NCI-H446 treated with DMSO at 0.1 percent for 48 hours (cell line): ENCODE data around the gene ADAMTS15.

Experiments
- DNase-seq: peaks from one replicate; lab custom pipeline; 2025; lab: John Stamatoyannopoulos, UW

Gene ADAMTS15

DNA sequence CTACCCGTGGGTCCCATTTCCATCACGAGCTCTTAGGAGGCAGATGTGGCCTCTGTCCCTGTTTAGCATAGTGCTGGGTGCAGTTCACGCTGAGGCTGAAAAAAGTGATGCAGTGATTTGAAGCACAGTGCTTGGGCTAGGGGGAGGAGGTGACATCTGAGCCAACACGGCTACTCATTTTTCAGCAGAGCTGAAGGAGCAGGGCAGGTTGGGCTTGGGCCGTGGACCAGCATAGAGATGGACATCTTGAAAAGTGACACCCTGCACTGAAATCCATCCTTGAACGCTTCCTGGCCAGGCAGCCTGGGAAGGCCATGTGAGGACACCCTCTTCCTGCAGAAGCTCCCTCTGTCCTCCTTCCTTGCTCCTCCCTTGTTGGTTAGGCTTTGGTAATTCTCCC lies 66.4 kb downstream of the ADAMTS15 start:
- no peak for DNase-seq

DNA sequence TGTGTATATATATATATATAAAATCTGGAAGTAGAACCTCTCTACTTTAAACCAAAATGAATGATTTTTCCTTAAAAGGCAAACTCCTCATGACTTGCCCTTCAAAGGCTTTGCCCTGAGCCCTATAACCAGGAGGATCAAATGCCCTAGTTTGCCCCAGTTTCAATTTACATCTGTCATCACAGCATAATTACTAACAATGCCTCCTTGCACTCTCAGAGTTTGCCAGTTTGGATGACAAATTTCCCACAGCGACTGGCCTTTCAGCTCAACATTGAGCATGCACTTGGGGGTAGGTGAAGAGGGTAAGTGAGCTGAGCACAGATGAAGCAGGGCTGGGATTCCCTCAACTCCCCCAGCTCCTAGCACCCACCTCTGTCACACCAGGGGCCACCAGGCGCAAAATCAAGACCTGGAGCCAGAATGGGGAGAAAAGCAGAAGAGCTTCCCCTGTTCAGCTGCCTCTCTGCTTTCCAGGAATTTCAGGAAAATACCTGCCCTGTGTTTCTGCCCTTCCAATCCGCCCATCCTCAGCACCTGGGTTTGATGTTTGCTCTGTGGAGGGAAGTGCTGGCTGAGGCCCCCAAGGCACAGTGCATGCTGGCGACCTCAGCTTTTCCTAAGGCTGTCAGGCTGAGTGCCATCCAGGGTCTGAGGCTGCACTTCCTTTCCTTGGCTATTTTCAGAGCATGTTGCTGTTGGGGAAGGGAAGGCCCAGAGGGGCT lies 67.5 kb downstream of the ADAMTS15 start:
- DNase-seq = no peak

DNA sequence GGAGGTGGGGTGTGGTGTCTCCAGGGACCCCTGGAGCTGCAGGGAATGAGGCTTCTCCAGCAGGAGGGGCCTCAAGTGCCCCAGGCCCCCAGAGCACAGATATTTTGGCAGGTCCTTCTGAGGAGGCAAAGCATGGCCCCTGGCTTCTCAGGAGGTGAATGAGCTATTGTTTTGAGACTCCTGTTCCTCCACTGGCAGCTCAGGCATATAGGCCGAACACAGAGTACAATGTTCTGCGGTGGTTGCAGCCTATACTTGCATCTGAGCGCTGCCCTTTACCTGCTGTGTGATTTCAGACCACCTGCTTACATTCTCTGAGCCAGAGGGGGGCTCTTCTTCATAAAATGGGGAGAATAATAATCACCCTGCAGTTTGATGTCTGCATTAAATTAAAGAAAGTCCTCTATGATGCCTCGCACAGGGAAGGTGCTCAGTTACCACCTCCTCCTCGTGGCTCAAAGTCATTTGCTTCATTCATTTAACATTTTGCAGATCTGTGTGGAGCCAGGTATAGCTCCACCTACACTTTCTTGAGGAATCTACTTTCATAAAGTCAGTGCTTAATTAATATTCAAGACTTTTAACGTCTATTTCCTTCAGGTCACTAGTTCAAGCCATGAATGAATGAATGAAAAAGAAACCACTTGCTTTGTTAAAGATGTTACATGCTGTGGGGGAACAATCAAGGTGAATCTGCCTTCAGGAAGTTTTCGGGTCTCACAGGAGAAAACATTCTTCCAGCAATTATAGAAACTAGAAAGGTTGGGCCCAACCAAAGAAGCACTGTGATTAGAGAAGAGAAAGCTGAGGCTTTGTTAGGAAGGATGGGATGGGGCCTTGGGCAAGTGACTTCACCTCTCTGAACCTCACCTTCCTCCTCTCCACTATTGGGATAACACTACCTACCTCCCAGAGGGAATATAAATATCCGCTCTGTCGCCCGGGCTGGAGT lies 68.4 kb downstream of the ADAMTS15 start:
- no peak for DNase-seq

DNA sequence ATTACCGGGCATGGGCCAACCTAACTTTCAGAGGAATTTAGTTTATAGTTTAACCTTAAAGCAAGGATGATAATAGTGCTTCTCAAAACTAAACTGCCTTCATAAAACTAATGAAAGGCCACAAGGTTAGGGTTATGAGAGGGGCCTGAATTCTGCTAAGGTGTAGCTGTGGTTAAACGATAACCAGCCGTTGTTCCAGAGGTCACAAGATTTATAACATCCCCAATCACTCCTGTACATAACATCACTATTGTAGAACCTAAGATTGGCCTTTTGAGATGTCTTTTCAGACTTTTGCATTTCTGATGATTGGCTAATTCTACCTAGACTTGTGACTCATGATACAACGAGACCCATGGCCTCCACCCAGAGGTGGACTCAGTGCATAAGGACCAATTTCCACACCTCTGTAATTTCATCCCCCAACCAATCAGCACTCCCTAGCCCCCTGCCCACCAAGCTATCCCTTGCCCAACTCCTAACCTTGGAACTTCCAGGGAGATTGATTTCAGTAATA lies 69.8 kb downstream of the ADAMTS15 start:
- DNase-seq = no peak

DNA sequence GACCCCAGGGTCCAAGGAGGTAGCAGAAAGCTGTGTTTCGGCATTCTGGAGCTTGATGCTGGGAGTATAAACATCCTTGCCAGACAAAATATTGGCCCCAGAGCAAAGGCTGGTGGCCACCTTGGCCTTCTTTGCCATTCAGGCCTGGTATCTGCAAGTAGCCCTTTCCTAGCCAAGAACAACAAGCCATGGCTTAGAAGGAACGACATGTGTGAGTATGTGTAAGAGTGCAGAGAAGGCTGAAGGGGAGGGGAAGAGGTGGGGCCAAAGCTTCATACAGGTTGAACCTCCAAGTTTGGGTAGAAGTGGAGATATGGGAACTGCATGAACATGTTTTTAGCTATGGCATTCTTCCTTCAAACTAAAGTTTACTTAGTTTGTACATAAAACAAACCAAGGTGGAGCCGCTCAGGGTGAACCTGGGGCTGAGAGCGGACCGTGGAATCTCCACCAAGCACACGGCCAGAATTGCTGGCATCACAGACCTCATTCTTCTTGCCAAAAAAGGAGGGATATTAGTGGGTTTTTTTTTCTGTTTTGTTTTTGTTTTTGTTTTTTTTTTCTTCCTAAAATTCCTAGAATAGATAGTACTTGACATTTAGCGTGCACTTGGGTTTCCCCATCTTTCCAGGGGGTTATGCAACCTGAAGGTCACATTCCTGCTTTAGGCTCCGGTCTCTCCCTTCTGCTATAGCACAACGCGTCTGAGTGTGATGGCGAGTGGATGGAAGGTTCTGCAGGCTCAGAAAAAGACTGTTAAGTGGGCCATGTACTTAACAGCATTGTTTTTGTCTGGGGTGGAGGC lies 70.9 kb downstream of the ADAMTS15 start:
- no peak for DNase-seq

DNA sequence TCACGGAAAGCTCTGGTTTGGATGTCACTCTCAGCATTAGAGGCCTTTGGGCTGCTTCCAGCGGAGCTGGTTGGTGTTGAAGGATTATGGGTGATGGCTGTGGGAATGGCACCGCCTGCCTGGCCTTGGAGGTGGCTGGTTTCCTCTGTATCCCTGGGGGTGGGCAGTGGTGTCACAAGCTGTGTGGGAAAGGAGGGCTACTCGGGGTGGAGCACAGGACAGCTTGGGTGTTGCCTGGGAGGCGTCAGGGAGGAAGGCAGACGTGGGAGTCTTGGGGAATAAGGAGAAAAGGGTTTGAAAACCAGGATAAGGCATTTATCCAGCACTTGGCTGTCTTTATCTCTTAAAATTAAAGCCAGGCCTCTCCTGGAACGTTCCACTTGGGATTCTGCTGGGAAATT lies 71.8 kb downstream of the ADAMTS15 start:
- no peak for DNase-seq

DNA sequence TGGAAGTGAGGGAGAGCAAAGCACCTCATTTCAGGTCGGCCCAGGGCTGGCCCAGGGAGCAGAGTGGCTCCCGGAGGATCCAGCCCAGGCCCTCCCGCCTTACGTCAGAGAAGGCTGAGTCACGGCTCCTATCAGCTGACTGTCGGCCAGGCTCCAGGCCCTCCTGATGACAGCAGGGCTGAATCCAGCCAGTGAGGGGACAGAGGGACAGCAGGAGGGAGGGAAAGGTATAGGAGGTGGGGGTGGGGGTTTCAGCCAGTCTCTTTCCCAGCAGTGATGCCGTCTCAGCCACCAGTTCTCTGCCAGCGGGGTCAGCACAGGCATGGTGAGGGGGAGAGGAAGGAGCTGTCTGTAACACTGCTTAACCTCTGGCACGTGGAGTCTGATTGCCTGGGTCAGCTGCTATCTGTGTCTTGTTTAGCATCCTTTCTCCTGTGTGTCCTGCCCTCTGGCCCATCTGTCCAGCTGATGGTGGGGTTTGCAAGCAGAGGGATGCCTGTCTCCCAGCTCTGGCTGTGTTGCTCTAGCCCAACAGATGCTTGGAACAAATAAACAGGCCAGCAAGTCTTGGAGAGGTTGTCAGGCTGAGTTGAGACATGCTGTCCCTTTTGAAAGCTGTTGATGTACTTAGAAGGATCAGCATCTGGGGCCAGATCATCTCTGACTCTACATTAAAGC lies 74.0 kb downstream of the ADAMTS15 start:
- DNase-seq = no peak

DNA sequence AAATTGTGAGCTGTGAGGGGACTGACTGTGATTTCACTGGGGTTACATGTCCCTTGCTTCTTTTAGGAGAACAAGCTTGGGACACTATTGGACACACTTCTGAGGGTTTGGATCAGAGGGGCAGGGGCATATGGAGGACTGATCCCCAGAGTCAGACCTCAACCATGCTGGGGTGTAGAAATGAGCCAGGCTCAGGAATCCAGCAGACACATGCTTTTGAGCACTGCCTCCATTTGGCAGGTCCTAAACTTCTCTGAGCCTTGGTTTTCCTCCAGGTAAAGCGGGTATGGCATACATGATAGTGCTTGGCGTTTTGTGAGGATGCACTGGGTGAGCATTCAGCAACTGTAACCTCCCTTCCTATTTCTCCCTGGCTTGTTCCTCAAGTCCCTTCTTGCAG lies 74.7 kb downstream of the ADAMTS15 start:
- no peak for DNase-seq

DNA sequence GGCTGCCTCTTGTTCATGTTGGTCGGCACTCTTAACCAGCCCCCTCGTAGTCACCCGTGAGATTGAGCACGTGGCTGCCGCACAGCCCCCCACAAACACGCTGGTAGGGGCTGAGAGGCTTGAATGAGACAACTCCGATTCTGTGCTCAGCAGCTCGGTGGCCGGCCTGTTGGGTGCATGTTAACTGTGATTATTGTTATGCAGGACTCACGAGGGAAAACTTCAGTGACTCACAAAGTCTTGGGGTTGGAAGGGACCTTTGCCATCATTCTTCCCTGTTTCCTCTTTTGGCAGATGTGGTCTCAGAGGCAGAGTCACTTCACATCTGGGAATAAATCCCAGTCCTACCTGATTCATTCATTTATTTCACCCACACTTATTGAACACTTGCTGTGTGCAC lies 75.2 kb downstream of the ADAMTS15 start:
- no peak for DNase-seq

DNA sequence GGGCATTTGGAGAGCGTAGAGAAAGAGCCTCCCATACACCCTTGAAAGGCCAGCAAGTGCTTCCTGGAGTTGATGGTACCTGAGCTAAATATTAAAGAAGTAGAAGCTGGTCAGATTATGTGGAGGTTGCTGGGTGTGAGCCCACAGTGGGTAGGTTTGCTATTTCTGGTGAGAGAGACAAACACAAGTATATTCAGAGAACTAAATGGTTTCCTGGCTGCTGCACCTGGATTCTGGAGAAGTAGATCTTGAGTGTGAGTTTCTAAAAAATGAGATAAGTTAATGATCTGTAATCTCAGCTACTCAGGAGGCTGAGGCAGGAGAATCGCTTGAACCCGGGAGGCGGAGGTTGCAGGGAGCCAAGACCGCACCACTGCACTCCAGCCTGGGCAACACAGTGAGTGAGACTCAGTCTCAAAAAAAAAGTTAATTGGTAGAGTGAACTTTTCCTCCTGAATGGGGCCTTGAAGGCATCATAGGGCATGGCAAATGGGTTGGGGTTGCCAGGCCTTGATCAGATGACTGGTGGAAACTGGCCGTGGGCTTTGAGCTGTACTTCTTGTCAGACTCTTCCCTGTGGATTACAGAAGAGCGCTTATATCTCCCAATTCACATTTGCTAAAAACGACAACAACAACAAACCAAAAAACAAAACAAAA lies 75.8 kb downstream of the ADAMTS15 start:
- no peak for DNase-seq

DNA sequence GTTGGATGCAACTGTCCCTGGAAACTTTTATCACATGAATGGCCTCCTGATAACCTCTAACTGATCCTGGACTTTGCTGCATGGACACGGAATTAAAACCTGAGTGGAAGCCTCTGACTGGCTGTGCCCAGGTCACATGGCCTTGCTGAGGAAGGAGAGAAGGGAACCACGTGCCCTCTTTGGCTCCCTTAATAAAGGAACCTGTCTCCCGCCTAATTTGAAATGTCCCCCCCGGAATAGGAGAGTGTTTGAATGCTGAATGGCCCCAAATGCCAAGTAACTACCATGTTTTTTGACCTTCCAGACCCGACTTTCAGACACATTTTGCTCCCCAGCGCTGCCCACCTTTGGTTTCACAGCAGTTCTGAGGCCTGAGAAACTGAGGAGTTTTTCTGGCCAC lies 76.9 kb downstream of the ADAMTS15 start:
- DNase-seq = no peak
